ENCODE results near the gene XKR7.

Gene XKR7

GRCh38 chr20:31969991-31970390 lies 2.0 kb downstream of the XKR7 start:
- no peak for DNase-seq (ENCODE audit: low spot score)

GRCh38 chr20:31972471-31973021 lies 4.6 kb downstream of the XKR7 start:
- TF ChIP-seq CTCF (IDR thresholded peaks at IDR 0.05; ENCODE audit: extremely low read depth, missing control alignments): no peak
- no peak for DNase-seq (ENCODE audit: low spot score)

More at GRCh38 chr20:31969991-31970390, 2.0 kb downstream of the XKR7 start:
- no peak for TF ChIP-seq CTCF (IDR thresholded peaks at IDR 0.05; ENCODE audit: extremely low read depth, missing control alignments)

- TF ChIP-seq CTCF (IDR thresholded peaks at IDR 0.05; ENCODE audit: extremely low read depth, missing control alignments): no peak
- DNase-seq (ENCODE audit: low spot score): no peak
These were observed 6.3 kb downstream of the XKR7 start for GRCh38 chr20:31974296-31974695.

GRCh38 chr20:31974951-31975487 lies 7.1 kb downstream of the XKR7 start:
- TF ChIP-seq CTCF (IDR thresholded peaks at IDR 0.05; ENCODE audit: extremely low read depth, missing control alignments): no peak
- no peak for DNase-seq (ENCODE audit: low spot score)

- DNase-seq (ENCODE audit: low spot score): no peak
- TF ChIP-seq CTCF (IDR thresholded peaks at IDR 0.05; ENCODE audit: extremely low read depth, missing control alignments): no peak
These were observed 7.9 kb downstream of the XKR7 start for GRCh38 chr20:31975874-31976273.

GRCh38 chr20:31977080-31977479 lies 9.1 kb downstream of the XKR7 start:
- no peak for DNase-seq (ENCODE audit: low spot score)
- no peak for TF ChIP-seq CTCF (IDR thresholded peaks at IDR 0.05; ENCODE audit: extremely low read depth, missing control alignments)

- TF ChIP-seq CTCF (IDR thresholded peaks at IDR 0.05; ENCODE audit: extremely low read depth, missing control alignments): no peak
- DNase-seq (ENCODE audit: low spot score): no peak
These were observed 11.9 kb downstream of the XKR7 start for GRCh38 chr20:31979713-31980426.

All from GM20000 (cell line).